Fibroblast of lung (primary cell): ENCODE results near the gene MYNN.

Source experiments
- EZH2 ChIP-seq: IDR thresholded peaks from 2 replicates; pipeline ENCODE4 v1.5.1; 2012; ENCODE audit warnings: low read length, control low read depth, mild to moderate bottlenecking; ENCODE audit errors: missing control alignments
- TF ChIP-seq, protein P1 (sequence below), 2 donors: IDR thresholded peaks in 1 of 2; conservative IDR thresholded peaks in 1 of 2; 1 replicate in 1 of 2; 2 replicates in 1 of 2; pipeline ENCODE4 v1.5.1; 2011 to 2012; ENCODE audit warnings: low read length in 2 of 2, control low read depth in 1 of 2, inconsistent platforms in 1 of 2, low read depth in 1 of 2, mild to moderate bottlenecking in 1 of 2

- TF ChIP-seq, protein P1, sequence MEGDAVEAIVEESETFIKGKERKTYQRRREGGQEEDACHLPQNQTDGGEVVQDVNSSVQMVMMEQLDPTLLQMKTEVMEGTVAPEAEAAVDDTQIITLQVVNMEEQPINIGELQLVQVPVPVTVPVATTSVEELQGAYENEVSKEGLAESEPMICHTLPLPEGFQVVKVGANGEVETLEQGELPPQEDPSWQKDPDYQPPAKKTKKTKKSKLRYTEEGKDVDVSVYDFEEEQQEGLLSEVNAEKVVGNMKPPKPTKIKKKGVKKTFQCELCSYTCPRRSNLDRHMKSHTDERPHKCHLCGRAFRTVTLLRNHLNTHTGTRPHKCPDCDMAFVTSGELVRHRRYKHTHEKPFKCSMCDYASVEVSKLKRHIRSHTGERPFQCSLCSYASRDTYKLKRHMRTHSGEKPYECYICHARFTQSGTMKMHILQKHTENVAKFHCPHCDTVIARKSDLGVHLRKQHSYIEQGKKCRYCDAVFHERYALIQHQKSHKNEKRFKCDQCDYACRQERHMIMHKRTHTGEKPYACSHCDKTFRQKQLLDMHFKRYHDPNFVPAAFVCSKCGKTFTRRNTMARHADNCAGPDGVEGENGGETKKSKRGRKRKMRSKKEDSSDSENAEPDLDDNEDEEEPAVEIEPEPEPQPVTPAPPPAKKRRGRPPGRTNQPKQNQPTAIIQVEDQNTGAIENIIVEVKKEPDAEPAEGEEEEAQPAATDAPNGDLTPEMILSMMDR (conservative IDR thresholded peaks at IDR 0.05 in 1 of 2, IDR thresholded peaks at IDR 0.05 in 1 of 2; ENCODE audit: low read depth in 1 of 2, low read length in 2 of 2), result no peak
- no peak for TF ChIP-seq EZH2
Measured at GRCh38 chr3:169764882-169765612, 8.1 kb upstream of the MYNN start, which contains the start of gene TERC.
